ENCODE results near the gene TPM1. TPM values are rescaled to one million over a fixed set of nuclear protein-coding genes. Genes with fewer than 3 reads are reported as not detected.

The TPM1 gene
- total and polyA plus RNA-seq, 9 of the 15 experiments (the other 6 are each of a cell fraction or from before 2014, with no cell fraction given): 8.1 to 53.9 (median 43.1) TPM

DNA sequence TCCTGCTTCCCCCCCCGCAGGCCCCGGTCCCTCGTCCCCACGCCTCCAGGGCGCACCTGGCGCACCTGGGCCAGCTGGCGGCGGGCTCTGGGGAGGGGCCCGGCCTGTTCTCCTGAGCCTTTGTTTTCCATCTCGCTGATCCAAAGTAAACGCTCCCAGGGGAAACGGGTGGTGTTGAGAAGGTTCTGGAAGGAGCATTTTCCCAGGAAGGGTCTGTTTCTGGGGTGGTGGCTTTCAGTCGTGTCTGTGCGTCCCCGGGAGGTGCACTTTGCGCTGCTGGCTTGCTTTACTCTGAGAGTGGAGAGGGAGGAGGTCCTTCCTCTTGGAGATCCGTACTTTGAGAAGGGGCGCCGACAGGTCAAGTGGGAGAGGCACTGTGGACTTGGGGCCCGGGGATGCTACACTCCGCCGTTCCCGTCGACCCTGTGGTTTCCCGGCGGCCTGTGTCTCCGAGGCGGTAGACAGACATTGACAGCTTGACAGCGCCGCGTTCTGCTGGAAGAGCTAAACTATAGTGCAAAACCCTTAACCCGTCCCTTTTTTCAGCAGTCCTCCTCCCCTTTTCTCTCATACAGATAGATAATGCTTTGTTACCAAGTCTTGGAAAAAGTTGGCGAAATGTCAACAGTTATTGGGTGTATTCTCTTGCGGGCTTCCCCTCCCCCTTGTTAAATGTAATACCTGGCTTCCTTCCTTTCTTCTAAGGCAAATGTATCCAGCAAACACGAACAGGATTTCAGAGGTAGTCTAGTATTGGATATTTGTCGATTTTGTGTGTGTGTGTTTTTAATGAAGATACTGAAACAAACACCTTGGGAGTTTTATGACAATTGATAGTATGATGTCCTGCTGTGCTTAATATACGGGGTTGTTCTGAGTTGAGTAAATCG lies 6.5 kb downstream of the TPM1 start (continued):
- TF ChIP-seq EGR1 (conservative IDR thresholded peaks at IDR 0.05) (no peak), GABPB2 (CRISPR knock-in tag; conservative IDR thresholded peaks at IDR 0.05) (no peak), ESRRB (CRISPR knock-in tag; IDR thresholded peaks at IDR 0.05; ENCODE audit: borderline replicate concordance) (no peak), TAF9B (IDR thresholded peaks at IDR 0.05; ENCODE audit: partially characterized antibody) (no peak), SMAD3 (CRISPR knock-in tag; conservative IDR thresholded peaks at IDR 0.05) (no peak), ZNF324 (CRISPR knock-in tag; IDR thresholded peaks at IDR 0.05) (no peak), LARP7 (IDR thresholded peaks at IDR 0.05) (no peak)
- TF ChIP-seq, protein P1, sequence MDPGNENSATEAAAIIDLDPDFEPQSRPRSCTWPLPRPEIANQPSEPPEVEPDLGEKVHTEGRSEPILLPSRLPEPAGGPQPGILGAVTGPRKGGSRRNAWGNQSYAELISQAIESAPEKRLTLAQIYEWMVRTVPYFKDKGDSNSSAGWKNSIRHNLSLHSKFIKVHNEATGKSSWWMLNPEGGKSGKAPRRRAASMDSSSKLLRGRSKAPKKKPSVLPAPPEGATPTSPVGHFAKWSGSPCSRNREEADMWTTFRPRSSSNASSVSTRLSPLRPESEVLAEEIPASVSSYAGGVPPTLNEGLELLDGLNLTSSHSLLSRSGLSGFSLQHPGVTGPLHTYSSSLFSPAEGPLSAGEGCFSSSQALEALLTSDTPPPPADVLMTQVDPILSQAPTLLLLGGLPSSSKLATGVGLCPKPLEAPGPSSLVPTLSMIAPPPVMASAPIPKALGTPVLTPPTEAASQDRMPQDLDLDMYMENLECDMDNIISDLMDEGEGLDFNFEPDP (CRISPR knock-in tag; IDR thresholded peaks at IDR 0.05): no peak
- TF ChIP-seq, protein P2, sequence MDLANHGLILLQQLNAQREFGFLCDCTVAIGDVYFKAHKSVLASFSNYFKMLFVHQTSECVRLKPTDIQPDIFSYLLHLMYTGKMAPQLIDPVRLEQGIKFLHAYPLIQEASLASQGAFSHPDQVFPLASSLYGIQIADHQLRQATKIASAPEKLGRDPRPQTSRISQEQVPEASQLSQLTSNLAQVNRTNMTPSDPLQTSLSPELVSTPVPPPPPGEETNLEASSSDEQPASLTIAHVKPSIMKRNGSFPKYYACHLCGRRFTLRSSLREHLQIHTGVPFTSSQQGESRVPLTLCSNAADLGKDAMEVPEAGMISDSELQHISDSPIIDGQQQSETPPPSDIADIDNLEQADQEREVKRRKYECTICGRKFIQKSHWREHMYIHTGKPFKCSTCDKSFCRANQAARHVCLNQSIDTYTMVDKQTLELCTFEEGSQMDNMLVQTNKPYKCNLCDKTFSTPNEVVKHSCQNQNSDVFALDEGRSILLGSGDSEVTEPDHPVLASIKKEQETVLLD (IDR thresholded peaks at IDR 0.05): peak; percentile 13; the same call in 1 of the 2 replicates
- TF ChIP-seq, protein P3, sequence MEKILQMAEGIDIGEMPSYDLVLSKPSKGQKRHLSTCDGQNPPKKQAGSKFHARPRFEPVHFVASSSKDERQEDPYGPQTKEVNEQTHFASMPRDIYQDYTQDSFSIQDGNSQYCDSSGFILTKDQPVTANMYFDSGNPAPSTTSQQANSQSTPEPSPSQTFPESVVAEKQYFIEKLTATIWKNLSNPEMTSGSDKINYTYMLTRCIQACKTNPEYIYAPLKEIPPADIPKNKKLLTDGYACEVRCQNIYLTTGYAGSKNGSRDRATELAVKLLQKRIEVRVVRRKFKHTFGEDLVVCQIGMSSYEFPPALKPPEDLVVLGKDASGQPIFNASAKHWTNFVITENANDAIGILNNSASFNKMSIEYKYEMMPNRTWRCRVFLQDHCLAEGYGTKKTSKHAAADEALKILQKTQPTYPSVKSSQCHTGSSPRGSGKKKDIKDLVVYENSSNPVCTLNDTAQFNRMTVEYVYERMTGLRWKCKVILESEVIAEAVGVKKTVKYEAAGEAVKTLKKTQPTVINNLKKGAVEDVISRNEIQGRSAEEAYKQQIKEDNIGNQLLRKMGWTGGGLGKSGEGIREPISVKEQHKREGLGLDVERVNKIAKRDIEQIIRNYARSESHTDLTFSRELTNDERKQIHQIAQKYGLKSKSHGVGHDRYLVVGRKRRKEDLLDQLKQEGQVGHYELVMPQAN (IDR thresholded peaks at IDR 0.05; ENCODE audit: borderline replicate concordance): 0 out of 2 replicates have a peak, but pooled peaks have one; percentile 29
- TF ChIP-seq, protein P4, sequence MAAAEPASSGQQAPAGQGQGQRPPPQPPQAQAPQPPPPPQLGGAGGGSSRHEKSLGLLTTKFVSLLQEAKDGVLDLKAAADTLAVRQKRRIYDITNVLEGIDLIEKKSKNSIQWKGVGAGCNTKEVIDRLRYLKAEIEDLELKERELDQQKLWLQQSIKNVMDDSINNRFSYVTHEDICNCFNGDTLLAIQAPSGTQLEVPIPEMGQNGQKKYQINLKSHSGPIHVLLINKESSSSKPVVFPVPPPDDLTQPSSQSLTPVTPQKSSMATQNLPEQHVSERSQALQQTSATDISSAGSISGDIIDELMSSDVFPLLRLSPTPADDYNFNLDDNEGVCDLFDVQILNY (CRISPR knock-in tag; IDR thresholded peaks at IDR 0.05): no peak
